ENCODE data around the gene COPS9. TPM values are rescaled to one million over a fixed set of nuclear protein-coding genes. Genes with fewer than 3 reads are reported as not detected.

Gene COPS9
- total and polyA plus RNA-seq, 2 donors (not counting 1 experiment from before 2014, with no cell fraction given): 104 to 176 TPM

DNA sequence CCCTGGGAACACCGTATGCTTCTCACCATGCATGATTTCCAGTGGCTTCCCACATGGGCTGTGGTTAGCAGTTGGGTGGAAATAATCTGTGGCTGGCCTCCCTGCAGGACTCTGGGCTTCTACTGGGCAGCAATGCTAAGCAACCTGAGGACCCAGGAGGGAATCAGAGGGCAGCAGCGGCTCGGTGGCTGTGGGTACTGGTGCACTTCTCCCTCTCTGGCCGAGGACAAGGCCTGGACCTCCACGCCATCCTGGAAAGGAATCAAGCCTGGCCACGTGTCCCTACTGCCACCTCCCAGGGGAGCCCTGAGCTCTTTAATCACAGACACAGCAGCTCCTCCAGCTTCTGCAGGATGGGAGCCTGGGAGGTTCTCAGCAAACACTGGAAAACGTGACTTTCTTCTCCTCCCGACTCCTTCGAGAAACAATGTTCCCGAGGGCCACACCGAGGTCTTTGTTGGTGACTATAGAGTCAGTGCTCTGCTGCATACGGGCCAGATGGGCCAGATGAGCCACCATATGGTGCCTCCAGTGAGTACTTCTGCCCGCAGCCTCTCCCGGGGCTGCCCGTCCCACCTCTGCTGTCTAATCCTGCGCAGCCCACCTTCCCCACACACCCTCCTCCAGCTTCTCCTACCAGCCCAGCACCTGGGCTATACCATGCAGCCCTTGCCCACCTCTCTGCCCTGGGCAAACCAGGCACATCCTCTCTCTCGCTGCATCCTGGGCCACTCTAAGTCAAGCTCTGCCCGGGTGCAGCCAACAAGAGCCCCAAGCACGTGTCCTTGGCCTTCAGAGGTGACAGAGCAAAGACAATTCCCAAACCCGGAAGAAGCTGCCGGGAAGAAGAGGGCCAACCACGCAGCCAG, 47.1 kb upstream of the COPS9 start:
- TF ChIP-seq CTCF (conservative IDR thresholded peaks at IDR 0.05 in 1 of 2, IDR thresholded peaks at IDR 0.05 in 1 of 2; ENCODE audit: low read depth in 1 of 2, low read length in 2 of 2) (no peak), EZH2 (IDR thresholded peaks at IDR 0.05; ENCODE audit: low read length, missing control alignments) (no peak)
- no peak overlapping the region for H3K4me2 ChIP-seq (ENCODE audit: extremely low read depth, insufficient read depth, low read length)
- no peak overlapping the region for H3K27ac ChIP-seq (ENCODE audit: insufficient read depth, low read length)
- DNase-seq (ENCODE audit: low read depth in 2 of 2): no peak
- no peaks in the 10 kb centered on the region for H3K4me1 ChIP-seq (ENCODE audit: control insufficient read depth, extremely low read depth, insufficient read depth, low read length)
- H3K4me3 ChIP-seq (replicated peaks in 1 of 4; ENCODE audit: control extremely low read depth in 1 of 4, insufficient read depth in 1 of 4, low read depth in 3 of 4, low read length in 4 of 4): no peak overlapping the region
- H3K9me3 ChIP-seq (ENCODE audit: control insufficient read depth, insufficient read depth, low read depth, low read length): no peaks in the 10 kb centered on the region
- no peak overlapping the region for H2AFZ ChIP-seq (ENCODE audit: low read length)
- H3K27me3 ChIP-seq (ENCODE audit: control insufficient read depth, insufficient read depth, low read length): peaks cover 2% of the 10 kb centered on the region
- no peak overlapping the region for H3K9ac ChIP-seq (ENCODE audit: insufficient read depth, low read length)
- no peaks in the 10 kb centered on the region for H4K20me1 ChIP-seq (ENCODE audit: control insufficient read depth, extremely low read depth, insufficient read depth, low read length)
- no peaks in the 10 kb centered on the region for H3K79me2 ChIP-seq (ENCODE audit: control insufficient read depth, insufficient read depth, low read length)
- no peaks in the 10 kb centered on the region for H3K36me3 ChIP-seq (ENCODE audit: control insufficient read depth, insufficient read depth, low read length)

DNA sequence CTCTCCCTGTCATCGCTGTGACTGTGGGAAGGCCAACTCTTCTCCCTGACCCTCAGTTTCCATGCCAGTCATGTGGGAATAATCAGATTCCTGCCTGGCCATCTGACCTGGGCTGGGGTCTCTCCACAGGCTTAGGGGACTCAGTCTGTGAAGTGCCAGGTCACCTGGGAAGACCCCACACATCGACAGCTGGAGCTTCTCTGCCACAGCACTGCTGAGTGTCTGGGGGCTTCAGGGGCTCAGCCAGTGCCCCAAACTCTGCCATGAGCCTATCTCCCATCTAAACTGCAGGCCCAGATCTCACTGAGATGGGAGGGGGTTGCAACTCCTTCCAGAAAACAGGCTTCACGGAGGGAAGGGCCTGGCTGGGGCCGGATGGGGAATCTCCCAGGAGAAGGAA, 46.4 kb upstream of the COPS9 start:
- Histone ChIP-seq H3K9ac (ENCODE audit: insufficient read depth, low read length) (no peak overlapping the region), H3K4me3 (replicated peaks in 1 of 4; ENCODE audit: control extremely low read depth in 1 of 4, insufficient read depth in 1 of 4, low read depth in 3 of 4, low read length in 4 of 4) (no peak overlapping the region), H3K9me3 (ENCODE audit: control insufficient read depth, insufficient read depth, low read depth, low read length) (no peaks in the 10 kb centered on the region), H3K4me2 (ENCODE audit: extremely low read depth, insufficient read depth, low read length) (no peak overlapping the region), H2AFZ (ENCODE audit: low read length) (no peak overlapping the region), H3K4me1 (ENCODE audit: control insufficient read depth, extremely low read depth, insufficient read depth, low read length) (no peaks in the 10 kb centered on the region), H3K79me2 (ENCODE audit: control insufficient read depth, insufficient read depth, low read length) (no peaks in the 10 kb centered on the region), H3K36me3 (ENCODE audit: control insufficient read depth, insufficient read depth, low read length) (no peaks in the 10 kb centered on the region), H3K27me3 (ENCODE audit: control insufficient read depth, insufficient read depth, low read length) (peaks cover 8% of the 10 kb centered on the region), H3K27ac (ENCODE audit: insufficient read depth, low read length) (no peak overlapping the region), H4K20me1 (ENCODE audit: control insufficient read depth, extremely low read depth, insufficient read depth, low read length) (no peaks in the 10 kb centered on the region)
- DNase-seq (ENCODE audit: low read depth in 2 of 2): no peak
- TF ChIP-seq CTCF (conservative IDR thresholded peaks at IDR 0.05 in 1 of 2, IDR thresholded peaks at IDR 0.05 in 1 of 2; ENCODE audit: low read depth in 1 of 2, low read length in 2 of 2) (no peak), EZH2 (IDR thresholded peaks at IDR 0.05; ENCODE audit: low read length, missing control alignments) (no peak)

DNA sequence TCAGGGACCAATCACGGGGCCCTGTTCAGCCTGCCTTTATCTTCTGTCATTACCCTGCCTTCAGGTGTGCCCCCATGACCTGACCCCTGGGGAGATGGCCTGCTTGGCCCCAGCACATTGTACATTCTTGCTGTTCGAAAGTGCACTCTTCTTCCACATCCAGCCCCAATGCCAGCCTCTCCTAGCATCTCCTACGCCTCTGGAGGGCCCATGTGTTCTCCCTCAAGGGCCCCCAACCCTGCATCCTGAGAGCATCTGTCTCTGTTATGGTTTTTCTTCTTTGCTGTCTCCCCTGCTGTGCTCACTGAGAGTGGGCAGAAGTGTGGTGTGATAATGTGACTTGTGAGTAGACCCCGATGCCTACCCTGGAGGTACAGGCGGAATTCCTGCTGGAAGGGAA, 45.9 kb upstream of the COPS9 start:
- Histone ChIP-seq H3K27me3 (ENCODE audit: control insufficient read depth, insufficient read depth, low read length) (peaks cover 8% of the 10 kb centered on the region), H3K27ac (ENCODE audit: insufficient read depth, low read length) (no peak overlapping the region)
- no peak for DNase-seq (ENCODE audit: low read depth in 2 of 2)

More for the DNA sequence above, 45.9 kb upstream of the COPS9 start:
- no peaks in the 10 kb centered on the region for H3K36me3 ChIP-seq (ENCODE audit: control insufficient read depth, insufficient read depth, low read length)
- TF ChIP-seq CTCF (conservative IDR thresholded peaks at IDR 0.05 in 1 of 2, IDR thresholded peaks at IDR 0.05 in 1 of 2; ENCODE audit: low read depth in 1 of 2, low read length in 2 of 2) (no peak), EZH2 (IDR thresholded peaks at IDR 0.05; ENCODE audit: low read length, missing control alignments) (no peak)
- H3K4me2 ChIP-seq (ENCODE audit: extremely low read depth, insufficient read depth, low read length): no peak overlapping the region
- no peaks in the 10 kb centered on the region for H3K9me3 ChIP-seq (ENCODE audit: control insufficient read depth, insufficient read depth, low read depth, low read length)
- no peak overlapping the region for H3K4me3 ChIP-seq (replicated peaks in 1 of 4; ENCODE audit: control extremely low read depth in 1 of 4, insufficient read depth in 1 of 4, low read depth in 3 of 4, low read length in 4 of 4)
- H3K79me2 ChIP-seq (ENCODE audit: control insufficient read depth, insufficient read depth, low read length): no peaks in the 10 kb centered on the region
- no peaks in the 10 kb centered on the region for H3K4me1 ChIP-seq (ENCODE audit: control insufficient read depth, extremely low read depth, insufficient read depth, low read length)
- H4K20me1 ChIP-seq (ENCODE audit: control insufficient read depth, extremely low read depth, insufficient read depth, low read length): no peaks in the 10 kb centered on the region
- H3K9ac ChIP-seq (ENCODE audit: insufficient read depth, low read length): no peak overlapping the region
- H2AFZ ChIP-seq (ENCODE audit: low read length): no peak overlapping the region

Data from fibroblast of lung (primary cell).